Muscle of leg (tissue), 16 donors: ENCODE data around the gene GGTA1. TPM values are rescaled to one million over a fixed set of nuclear protein-coding genes. Genes with fewer than 3 reads are reported as not detected.
A peak's percentile ranks its signal among the peaks of the same experiment; 100 is the strongest.

Experiments
- DNase-seq: peaks from one replicate; pipeline ENCODE4 v3.0.0; 2013
- H3K27ac ChIP-seq: one replicate; pipeline ENCODE4 v1.5.1; 2013; ENCODE audit warnings: mild to moderate bottlenecking, low read length, control low read depth
- H3K27me3 ChIP-seq: one replicate; pipeline ENCODE4 v1.6.1; 2013; ENCODE audit warnings: low read length; ENCODE audit not compliant: control insufficient read depth, insufficient read depth
- H3K36me3 ChIP-seq: one replicate; pipeline ENCODE4 v1.6.1; 2013; ENCODE audit warnings: low read length; ENCODE audit not compliant: control insufficient read depth, insufficient read depth
- H3K4me1 ChIP-seq: one replicate; pipeline ENCODE4 v1.6.1; 2013; ENCODE audit warnings: low read length; ENCODE audit not compliant: control insufficient read depth, insufficient read depth
- H3K4me3 ChIP-seq: one replicate; pipeline ENCODE4 v1.5.1; 2013; ENCODE audit warnings: low read length, control low read depth
- H3K9me3 ChIP-seq: replicated peaks from 2 replicates; pipeline ENCODE4 v1.6.1; 2013; ENCODE audit warnings: low read depth, low read length; ENCODE audit not compliant: control insufficient read depth
- WGBS: methylation state at CpG from one replicate; pipeline ENCODE4 v1.1.5; 2013; ENCODE audit warnings: missing lambda C conversion rate; ENCODE audit not compliant: insufficient coverage; 5-methylcytosine and 5-hydroxymethylcytosine counted together
- long read RNA-seq, 11 donors: transcript quantifications; one replicate each; lab custom pipeline, GENCODE V29; 2026
- polyA plus RNA-seq, 8 donors: library from polyadenylated mRNA; unstranded; fragments of 120-200 nt; gene quantifications; one replicate each; pipeline versions ENCODE4 v1.2.1 to v1.2.3, GENCODE V29; 2013; ENCODE audit warnings: inconsistent platforms in 1 of 8, low replicate concordance in 1 of 8; ENCODE audit not compliant: insufficient read length in 8 of 8, insufficient read depth in 1 of 8
- total RNA-seq: library from RNA; stranded (reverse); fragments of 120-200 nt; gene quantifications from one replicate; pipeline ENCODE4 v1.2.4, GENCODE V29; 2013

GGTA1 gene
- total RNA-seq (9.9 TPM), polyA plus RNA-seq (10 to 100 TPM in 5 of 8 donors, 1 to 10 TPM in 3; 8.6 to 14.7 (median 11.0) TPM)
- long read RNA-seq, donor 1, partial matches to known transcripts: 0 of 3 reads
- long read RNA-seq, donor 1, other reads (novel, unspliced or antisense): 0 of 3 reads
- long read RNA-seq, donor 2: 0 reads
- long read RNA-seq, donor 3, partial matches to known transcripts: 0 of 3 reads
- long read RNA-seq, donor 3, other reads (novel, unspliced or antisense): 0 of 3 reads
- long read RNA-seq, donor 4, partial matches to known transcripts: 0 of 2 reads
- long read RNA-seq, donor 4, other reads (novel, unspliced or antisense): 0 of 2 reads
- long read RNA-seq, donor 5, transcript GGTA1P-203 (6 exons, 1,487 nt): major isoform, 14 of 14 reads
- long read RNA-seq, donor 5, partial matches to known transcripts: 0 of 14 reads
- long read RNA-seq, donor 5, other reads (novel, unspliced or antisense): 0 of 14 reads
- long read RNA-seq, donor 6, transcript GGTA1P-203 (6 exons, 1,487 nt): major isoform, 9 of 9 reads
- long read RNA-seq, donor 6, partial matches to known transcripts: 0 of 9 reads
- long read RNA-seq, donor 6, other reads (novel, unspliced or antisense): 0 of 9 reads
- long read RNA-seq, donor 7, transcript GGTA1P-203 (6 exons, 1,487 nt): major isoform, 6 of 6 reads
- long read RNA-seq, donor 7, partial matches to known transcripts: 0 of 6 reads
- long read RNA-seq, donor 7, other reads (novel, unspliced or antisense): 0 of 6 reads
- long read RNA-seq, donor 8, partial matches to known transcripts: 0 of 2 reads
- long read RNA-seq, donor 8, other reads (novel, unspliced or antisense): 0 of 2 reads
- long read RNA-seq, donor 9, transcript GGTA1P-203 (6 exons, 1,487 nt): major isoform, 6 of 6 reads
- long read RNA-seq, donor 9, partial matches to known transcripts: 0 of 6 reads
- long read RNA-seq, donor 9, other reads (novel, unspliced or antisense): 0 of 6 reads
- long read RNA-seq, donor 10, transcript GGTA1P-203 (6 exons, 1,487 nt): major isoform, 9 of 9 reads
- long read RNA-seq, donor 10, partial matches to known transcripts: 0 of 9 reads
- long read RNA-seq, donor 10, other reads (novel, unspliced or antisense): 0 of 9 reads
- long read RNA-seq, donor 11, partial matches to known transcripts: 0 of 2 reads
- long read RNA-seq, donor 11, other reads (novel, unspliced or antisense): 0 of 2 reads

DNA sequence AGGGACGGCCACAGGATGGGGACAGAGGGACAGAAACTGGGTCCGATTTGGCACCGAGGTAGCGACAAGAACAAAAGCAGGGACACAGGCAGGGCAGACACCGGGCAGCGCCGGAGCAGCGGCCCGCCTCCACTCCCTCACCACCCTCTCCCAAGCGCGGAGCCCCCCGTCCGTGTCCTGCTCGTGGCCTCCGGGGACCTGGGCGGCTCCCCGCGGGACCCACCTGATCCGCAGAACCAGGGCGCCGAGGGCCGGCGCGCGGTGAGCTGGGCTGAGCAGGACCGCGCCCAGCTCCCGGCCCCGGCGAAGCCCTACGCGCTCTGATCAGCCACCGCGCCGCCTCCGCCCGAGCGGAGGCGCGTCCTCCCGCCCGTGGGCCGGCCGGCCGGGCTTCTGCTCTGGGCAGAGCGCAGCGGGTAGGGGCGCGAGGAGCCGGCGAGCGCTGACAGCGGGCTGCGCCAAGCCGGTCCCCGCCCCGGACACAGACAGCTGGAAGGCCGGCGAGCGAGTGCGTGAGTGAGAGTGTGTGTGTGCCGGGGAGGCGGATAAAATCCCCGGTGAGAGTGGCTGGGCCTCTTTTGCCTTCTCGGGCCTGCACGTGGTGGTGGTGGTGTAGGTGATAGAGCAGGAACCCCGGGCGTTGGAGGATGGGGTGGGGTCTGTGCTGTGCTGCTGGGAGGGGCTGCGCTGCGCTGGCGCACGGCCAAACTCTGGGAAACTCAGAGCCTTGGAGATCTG lies at the start of gene GGTA1:
Gene GGTA1, minus strand, starts transcription at position 418 of the 738 bp plus-strand sequence. CDS start 31,922 bp downstream, outside the sequence.
- Histone ChIP-seq H3K9me3 (peaks cover 2% of the 10 kb centered on the region), H3K36me3 (no peaks in the 10 kb centered on the region), H3K4me3 (peak within 1 kb of the TSS; percentile 59), H3K27me3 (peaks cover 9% of the 10 kb centered on the region), H3K4me1 (peaks cover 35% of the 10 kb centered on the region), H3K27ac (peak within 1 kb of the TSS; percentile 79)
- under 1% methylated on average over 71 of the region's 72 CpGs for WGBS
- peak; percentile 88 for DNase-seq

DNA sequence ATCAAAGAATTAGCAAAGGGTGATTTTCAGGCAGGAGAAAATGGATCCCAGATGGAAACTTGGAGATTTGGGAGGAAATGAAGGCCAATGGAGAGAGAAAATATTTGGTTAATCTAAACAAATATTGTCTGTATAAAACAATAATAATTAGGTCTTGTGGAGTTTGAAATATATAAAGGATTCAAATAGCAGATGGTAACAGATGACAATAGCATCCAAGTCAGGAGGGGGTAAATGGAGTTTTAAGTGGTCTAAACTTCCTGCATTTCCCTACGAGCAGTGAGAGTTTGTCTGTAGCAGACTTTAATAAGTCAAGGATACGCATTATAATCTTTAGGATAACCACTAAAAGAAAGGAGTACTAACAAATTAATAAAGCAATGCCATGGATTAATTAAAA lies 49.0 kb upstream of the GGTA1 start:
- no peak for DNase-seq
- H3K4me1 ChIP-seq: peaks cover 19% of the 10 kb centered on the region
- H3K9me3 ChIP-seq: no peaks in the 10 kb centered on the region
- no peaks in the 10 kb centered on the region for H3K36me3 ChIP-seq
- no peak overlapping the region for H3K4me3 ChIP-seq
- no peak overlapping the region for H3K27ac ChIP-seq
- H3K27me3 ChIP-seq: no peaks in the 10 kb centered on the region
- no CpG with 5 or more reads among the region's 2 CpGs for WGBS

DNA sequence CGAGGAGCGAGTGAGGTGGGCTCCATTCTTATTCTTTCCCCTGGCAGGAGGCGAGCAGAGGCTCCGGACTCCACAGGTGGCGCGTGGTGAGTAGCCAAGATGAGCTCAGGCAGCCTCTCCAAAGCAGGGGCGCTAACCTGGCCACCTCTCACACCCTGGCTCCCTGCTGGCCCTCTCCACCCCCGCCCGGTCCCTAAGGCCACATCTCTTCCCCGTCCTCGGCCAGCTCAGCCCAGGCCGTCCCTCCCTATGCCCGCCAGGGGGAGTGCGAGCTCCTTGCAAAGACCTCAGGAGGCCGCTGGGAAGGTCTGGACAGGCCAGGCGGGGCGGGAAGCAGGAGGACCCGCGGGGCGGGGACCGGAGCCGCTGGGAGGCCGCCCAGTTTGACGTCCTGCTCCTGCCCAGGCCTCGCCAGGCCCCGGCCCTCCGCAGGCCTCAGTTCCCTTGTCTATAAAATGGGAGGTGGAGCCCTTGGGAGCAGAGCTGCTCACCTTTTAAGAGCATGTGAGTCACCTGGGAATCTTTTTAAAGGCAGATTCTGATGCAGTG lies 46.3 kb upstream of the GGTA1 start:
- DNase-seq: peak; percentile 97
- WGBS: 2% methylated on average over 24 of the region's 27 CpGs
- peak overlapping the region; percentile 22 for H3K4me3 ChIP-seq
- no peak overlapping the region for H3K27ac ChIP-seq
- H3K36me3 ChIP-seq: no peaks in the 10 kb centered on the region
- peaks cover 18% of the 10 kb centered on the region for H3K4me1 ChIP-seq
- no peaks in the 10 kb centered on the region for H3K9me3 ChIP-seq
- no peaks in the 10 kb centered on the region for H3K27me3 ChIP-seq

DNA sequence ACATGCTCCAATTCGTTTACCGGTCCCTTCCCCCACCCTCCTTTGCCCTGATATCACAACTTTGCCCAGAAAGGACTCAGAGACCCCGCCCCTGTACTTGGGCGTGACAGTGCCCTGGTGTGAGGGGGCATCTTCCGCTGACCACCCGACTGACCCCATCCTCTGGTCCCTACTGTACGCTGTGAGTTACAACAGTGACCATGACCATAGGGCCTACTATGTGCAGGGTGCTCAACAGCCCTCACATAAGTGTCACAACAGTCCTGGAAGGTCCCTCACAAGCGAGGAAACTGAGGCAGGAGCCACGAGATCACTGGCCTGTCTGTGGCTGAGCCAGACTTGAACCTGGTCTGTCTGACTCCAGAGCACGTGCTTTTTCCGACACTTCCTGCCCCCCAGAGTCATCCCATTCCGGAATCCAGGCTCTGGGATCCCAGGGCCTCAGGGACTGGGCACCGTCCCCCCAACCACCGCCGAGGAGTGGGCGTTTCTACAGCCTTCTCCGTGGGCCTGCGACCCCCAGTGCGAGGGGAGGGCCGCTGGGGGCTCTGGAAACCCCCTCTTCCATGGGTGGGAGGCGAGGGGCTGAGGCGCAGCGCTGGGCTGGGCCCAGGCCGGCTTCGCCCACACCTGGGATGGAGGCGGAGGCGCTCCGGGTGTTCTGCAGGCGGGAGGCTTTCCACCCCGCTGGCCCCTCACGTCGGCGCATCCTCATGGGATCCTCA lies 45.7 kb upstream of the GGTA1 start:
- 33% methylated on average over 23 of the region's 33 CpGs for WGBS
- Histone ChIP-seq H3K4me3 (peak overlapping the region; percentile 10), H3K27ac (no peak overlapping the region)

DNA sequence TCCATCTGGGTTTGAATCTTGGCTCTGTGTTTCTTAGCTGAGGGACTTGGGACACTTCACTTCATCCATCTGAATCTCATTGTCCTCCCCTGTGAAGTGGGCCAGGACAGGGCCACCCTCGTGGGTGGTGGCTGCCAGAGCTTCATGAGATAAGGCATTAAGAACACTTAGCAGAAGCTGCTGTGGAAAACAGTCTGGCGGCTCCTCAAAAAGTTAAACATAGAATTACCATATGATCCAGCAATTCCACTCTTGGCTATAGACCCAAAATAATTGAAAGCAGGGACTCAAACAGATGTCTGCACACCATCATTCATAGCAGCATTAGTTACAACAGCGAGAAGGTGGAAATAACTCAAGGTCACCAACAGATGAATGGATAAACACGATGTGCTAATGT lies 42.4 kb upstream of the GGTA1 start:
- H3K27ac ChIP-seq: no peak overlapping the region
- no peak overlapping the region for H3K4me3 ChIP-seq
- no peaks in the 10 kb centered on the region for H3K27me3 ChIP-seq
- 43% methylated on average over 1 of the region's 4 CpGs for WGBS
- DNase-seq: peak; percentile 71
- peaks cover 9% of the 10 kb centered on the region for H3K4me1 ChIP-seq
- no peaks in the 10 kb centered on the region for H3K36me3 ChIP-seq
- no peaks in the 10 kb centered on the region for H3K9me3 ChIP-seq

More for the DNA sequence above, 45.7 kb upstream of the GGTA1 start:
- no peaks in the 10 kb centered on the region for H3K9me3 ChIP-seq
- no peaks in the 10 kb centered on the region for H3K27me3 ChIP-seq
- no peaks in the 10 kb centered on the region for H3K36me3 ChIP-seq
- DNase-seq: no peak
- H3K4me1 ChIP-seq: peaks cover 12% of the 10 kb centered on the region

DNA sequence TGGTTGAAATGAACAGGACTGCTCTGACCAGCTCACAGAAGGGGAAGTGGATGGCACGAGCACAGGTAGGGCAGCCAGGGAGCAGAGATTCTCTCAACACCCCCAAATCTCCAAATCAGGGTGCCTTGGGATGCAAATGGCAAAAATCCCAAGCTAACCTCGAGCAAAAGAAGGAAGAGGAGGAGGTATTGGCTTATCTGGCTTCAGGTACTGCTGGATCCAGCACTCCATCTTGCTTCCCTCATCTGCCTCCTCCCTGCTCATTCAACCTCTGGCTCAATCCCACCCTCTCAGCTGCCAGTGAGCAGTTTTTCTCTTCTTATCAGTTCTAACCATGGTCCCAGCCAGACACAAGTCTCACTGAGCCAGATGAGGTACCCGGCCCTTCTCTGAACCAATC lies 41.6 kb upstream of the GGTA1 start:
- H3K27ac ChIP-seq: no peak overlapping the region
- no peaks in the 10 kb centered on the region for H3K36me3 ChIP-seq
- no CpG with 5 or more reads among the region's 3 CpGs for WGBS
- H3K4me1 ChIP-seq: peaks cover 8% of the 10 kb centered on the region
- H3K4me3 ChIP-seq: no peak overlapping the region
- DNase-seq: no peak
- H3K9me3 ChIP-seq: no peaks in the 10 kb centered on the region
- H3K27me3 ChIP-seq: no peaks in the 10 kb centered on the region

DNA sequence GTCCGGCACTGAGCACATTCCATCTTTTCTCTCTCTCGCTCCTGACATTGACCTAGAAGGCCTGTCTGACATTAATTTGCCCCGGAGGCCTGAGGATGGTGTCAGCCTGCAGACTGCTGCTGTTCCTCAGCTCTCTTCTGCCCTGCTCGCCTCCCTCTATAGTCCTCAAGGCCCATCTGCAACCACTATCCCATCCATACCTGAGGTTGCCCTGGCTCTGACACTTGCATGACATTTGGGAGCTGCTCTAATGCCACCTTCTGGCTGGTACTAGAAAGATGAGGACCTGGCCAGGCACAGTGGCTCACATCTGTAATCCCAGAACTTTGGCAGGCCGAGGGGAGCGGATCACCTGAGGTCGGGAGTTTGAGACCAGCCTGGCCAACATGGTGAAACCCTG lies 38.6 kb upstream of the GGTA1 start:
- Histone ChIP-seq H3K4me3 (no peak overlapping the region), H3K4me1 (no peaks in the 10 kb centered on the region), H3K27me3 (no peaks in the 10 kb centered on the region), H3K36me3 (no peaks in the 10 kb centered on the region), H3K9me3 (no peaks in the 10 kb centered on the region), H3K27ac (no peak overlapping the region)
- WGBS: 65% methylated on average over 4 of the region's 7 CpGs
- no peak for DNase-seq

DNA sequence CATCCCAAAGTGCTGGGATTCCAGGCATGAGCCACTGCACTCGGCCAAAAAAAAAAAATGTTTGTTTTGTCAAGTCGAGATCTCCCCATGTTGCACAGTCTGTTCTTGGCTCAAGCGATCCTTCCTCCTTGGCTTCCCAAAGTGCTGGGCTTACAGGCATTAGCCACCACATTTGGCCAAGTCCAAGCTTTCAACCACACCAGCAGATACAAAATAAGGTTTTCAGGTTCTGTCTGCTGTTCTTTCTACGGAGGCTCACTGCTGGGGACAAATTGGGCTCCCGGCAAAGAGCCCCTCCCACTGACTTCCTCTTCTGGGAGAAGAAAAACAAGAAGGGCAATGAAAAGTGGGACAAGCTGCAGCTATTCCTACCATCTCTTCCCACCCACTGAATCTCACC lies 37.6 kb upstream of the GGTA1 start:
- Histone ChIP-seq H3K27ac (no peak overlapping the region), H3K9me3 (no peaks in the 10 kb centered on the region), H3K27me3 (no peaks in the 10 kb centered on the region), H3K4me3 (no peak overlapping the region), H3K36me3 (no peaks in the 10 kb centered on the region), H3K4me1 (no peaks in the 10 kb centered on the region)
- no peak for DNase-seq
- 16% methylated on average over 3 of the region's 5 CpGs for WGBS

DNA sequence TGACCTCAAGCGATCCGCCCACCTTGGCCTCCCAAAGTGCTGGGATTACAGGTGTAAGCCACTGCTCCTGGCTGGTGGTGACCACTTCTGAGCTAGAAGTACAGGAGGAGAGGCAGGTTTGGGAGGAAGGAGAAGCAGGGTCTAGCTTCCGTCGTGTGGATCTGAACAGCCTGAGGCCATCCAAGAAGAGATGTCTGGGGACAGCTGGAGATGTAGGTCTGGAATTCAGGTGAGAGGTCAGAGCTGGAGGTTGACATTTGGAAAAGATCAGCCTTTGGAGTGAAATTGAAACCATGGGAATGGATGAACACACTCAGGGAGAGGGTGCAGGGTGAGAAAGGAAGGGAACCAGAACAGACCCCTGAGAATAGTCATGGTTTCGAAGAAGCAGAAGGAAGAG lies 33.2 kb upstream of the GGTA1 start:
- Histone ChIP-seq H3K27me3 (no peaks in the 10 kb centered on the region), H3K36me3 (no peaks in the 10 kb centered on the region), H3K4me3 (no peak overlapping the region), H3K27ac (no peak overlapping the region), H3K9me3 (no peaks in the 10 kb centered on the region), H3K4me1 (peaks cover 16% of the 10 kb centered on the region)
- DNase-seq: no peak
- WGBS: 61% methylated on average over 5 of the region's 5 CpGs
